ACC112 (cell line): ENCODE results near the gene CAMSAP2.

Experiments used
- H2AFZ ChIP-seq: fragments of 200-600 bp; sonication (generic); one replicate; pipeline ENCODE4 v1.6.0; 2017; ENCODE audit warnings: antibody characterized with exemption, low read length; ENCODE audit not compliant: unreplicated experiment
- H3K27ac ChIP-seq: fragments of 200-600 bp; sonication (generic); 2 replicates; pipeline ENCODE4 v1.5.1; 2014; ENCODE audit warnings: low read depth, mild to moderate bottlenecking, antibody characterized with exemption, low read length, moderate library complexity
- H3K27me3 ChIP-seq: fragments of 200-600 bp; sonication (generic); 2 replicates; pipeline ENCODE4 v1.6.1; 2014; ENCODE audit warnings: mild to moderate bottlenecking, antibody characterized with exemption, low read length, moderate library complexity, mixed read lengths; ENCODE audit not compliant: insufficient read depth
- H3K36me3 ChIP-seq: fragments of 200-600 bp; sonication (generic); 2 replicates; pipeline ENCODE4 v1.6.1; 2016; ENCODE audit warnings: mild to moderate bottlenecking, antibody characterized with exemption, low read length, moderate library complexity, mixed read lengths; ENCODE audit not compliant: insufficient read depth
- H3K4me1 ChIP-seq: fragments of 200-600 bp; sonication (generic); one replicate; pipeline ENCODE4 v1.6.1; 2016; ENCODE audit warnings: low read length, mixed read lengths; ENCODE audit not compliant: insufficient read depth, unreplicated experiment, control insufficient read depth
- H3K4me3 ChIP-seq: fragments of 200-600 bp; sonication (generic); 2 replicates; pipeline ENCODE4 v1.5.1; 2014; ENCODE audit warnings: mild to moderate bottlenecking, low read depth, low read length
- H3K79me2 ChIP-seq: fragments of 200-600 bp; sonication (generic); one replicate; pipeline ENCODE4 v1.6.0; 2016; ENCODE audit warnings: low read length; ENCODE audit not compliant: control insufficient read depth, unreplicated experiment, insufficient read depth

The CAMSAP2 gene

DNA sequence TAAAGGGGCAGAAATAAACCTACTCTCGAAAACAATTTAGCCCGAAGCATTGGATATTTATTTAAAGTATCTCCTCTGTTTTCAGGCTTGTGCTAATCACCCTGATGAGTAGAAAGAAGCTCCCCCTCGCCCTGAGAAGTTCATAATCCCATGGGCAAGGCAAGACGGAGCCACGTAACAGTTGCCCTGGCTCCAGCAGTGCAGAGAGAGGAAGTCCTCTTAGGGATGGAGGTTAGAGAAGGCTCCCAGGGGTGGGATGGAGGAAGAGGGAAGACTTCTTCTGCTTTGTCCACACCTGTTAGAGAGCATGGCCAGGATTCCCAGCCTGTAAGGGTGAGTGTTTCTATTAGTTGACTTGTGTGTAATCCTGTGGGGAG, 130.7 kb downstream of the CAMSAP2 start:
- no peak overlapping the region for H3K27ac ChIP-seq
- no peak overlapping the region for H2AFZ ChIP-seq
- no peaks in the 10 kb centered on the region for H3K4me1 ChIP-seq
- H3K27me3 ChIP-seq: peaks cover 49% of the 10 kb centered on the region
- no peak overlapping the region for H3K4me3 ChIP-seq
- no peaks in the 10 kb centered on the region for H3K79me2 ChIP-seq
- H3K36me3 ChIP-seq: no peaks in the 10 kb centered on the region; the same call in 1 of the 2 replicates

DNA sequence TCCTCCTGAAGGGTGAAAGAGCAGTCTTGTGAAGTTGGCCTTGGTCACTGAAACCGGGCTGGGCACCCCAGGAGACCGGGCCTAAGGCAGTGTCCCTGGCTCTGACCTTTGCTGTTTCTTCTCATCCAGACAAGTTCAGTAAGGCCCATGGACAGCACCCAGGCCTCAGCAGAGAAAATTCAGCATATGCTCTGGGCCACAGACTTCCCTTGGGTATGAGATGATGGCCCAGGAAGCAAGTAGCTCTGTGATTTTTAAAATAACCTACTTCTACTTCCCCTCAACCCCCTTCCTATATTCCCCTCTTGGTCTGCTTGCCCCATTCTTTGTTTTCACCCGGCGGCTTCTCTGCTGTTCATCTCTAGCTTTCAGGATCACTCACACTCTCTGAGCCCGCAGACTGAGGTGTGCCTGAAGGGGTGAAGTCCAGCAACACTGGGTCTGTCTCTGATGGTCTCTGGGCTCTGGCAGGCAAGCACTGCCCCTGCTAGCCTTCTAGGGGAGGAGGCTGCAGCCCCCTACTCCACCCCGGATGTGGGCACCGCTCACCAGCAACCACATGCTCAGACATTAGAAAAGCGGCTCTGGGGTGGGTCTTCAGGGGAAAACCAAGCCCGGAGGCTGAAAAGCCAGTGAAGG, 131.2 kb downstream of the CAMSAP2 start:
- no peak overlapping the region for H3K4me3 ChIP-seq
- H2AFZ ChIP-seq: no peak overlapping the region
- peaks cover 54% of the 10 kb centered on the region for H3K27me3 ChIP-seq
- H3K27ac ChIP-seq: no peak overlapping the region
- no peaks in the 10 kb centered on the region for H3K79me2 ChIP-seq
- H3K36me3 ChIP-seq: no peaks in the 10 kb centered on the region; the same call in 1 of the 2 replicates
- no peaks in the 10 kb centered on the region for H3K4me1 ChIP-seq

DNA sequence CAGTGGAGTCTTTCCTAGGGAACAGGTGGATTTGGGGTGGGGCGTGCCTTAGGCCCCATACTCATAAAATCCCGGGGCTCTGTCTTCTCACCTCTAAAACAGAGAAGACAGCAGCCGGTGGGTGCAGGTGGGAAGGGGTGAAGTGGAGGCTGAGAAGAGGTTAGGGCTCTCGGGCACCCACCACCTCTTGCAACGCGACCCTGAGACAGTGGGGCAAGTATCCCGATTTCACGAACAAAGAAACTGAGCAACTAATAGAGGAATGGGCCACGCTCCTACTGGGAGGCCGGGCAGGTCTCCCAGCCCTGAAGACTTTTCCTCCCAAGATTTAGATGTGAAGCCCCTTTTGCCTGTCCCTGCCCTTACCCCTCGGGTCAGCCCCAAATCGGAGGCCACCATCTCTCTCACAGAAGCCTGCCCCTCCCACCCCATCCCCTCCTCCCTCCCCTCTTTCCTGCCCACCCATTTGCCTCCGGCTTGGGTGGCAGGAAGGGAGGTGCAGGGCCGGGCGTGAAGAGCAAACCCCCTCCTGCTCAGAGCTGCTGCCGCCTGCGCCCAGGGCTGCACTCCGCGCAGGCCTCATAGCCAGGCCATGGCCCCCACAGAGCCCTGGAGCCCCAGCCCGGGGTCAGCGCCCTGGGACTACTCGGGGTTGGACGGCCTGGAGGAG, 133.9 kb downstream of the CAMSAP2 start, which contains the start of gene GPR25:
TSS of gene GPR25 (plus strand) at position 536 of the 670 bp plus-strand sequence. CDS start at position 593, 57 bp downstream.
- H3K27ac ChIP-seq: no peak within 1 kb of the TSS

DNA sequence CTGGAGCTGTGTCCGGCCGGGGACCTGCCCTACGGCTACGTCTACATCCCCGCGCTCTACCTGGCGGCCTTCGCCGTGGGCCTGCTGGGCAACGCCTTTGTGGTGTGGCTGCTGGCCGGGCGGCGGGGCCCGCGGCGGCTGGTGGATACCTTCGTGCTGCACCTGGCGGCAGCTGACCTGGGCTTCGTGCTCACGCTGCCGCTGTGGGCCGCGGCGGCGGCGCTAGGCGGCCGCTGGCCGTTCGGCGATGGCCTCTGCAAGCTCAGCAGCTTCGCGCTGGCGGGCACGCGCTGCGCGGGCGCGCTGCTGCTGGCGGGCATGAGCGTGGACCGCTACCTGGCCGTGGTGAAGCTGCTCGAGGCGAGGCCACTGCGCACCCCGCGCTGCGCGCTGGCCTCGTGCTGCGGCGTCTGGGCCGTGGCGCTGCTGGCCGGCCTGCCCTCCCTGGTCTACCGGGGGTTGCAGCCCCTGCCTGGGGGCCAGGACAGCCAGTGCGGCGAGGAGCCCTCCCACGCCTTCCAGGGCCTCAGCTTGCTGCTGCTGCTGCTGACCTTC, 134.5 kb downstream of the CAMSAP2 start:
- H3K79me2 ChIP-seq: no peaks in the 10 kb centered on the region
- peak overlapping the region; percentile 43 for H2AFZ ChIP-seq
- H3K27ac ChIP-seq: no peak overlapping the region
- no peaks in the 10 kb centered on the region for H3K36me3 ChIP-seq
- H3K27me3 ChIP-seq: peaks cover 77% of the 10 kb centered on the region
- peak overlapping the region; percentile 68 for H3K4me3 ChIP-seq
- H3K4me1 ChIP-seq: no peaks in the 10 kb centered on the region

More for the DNA sequence above, 133.9 kb downstream of the CAMSAP2 start, which contains the start of gene GPR25:
- Histone ChIP-seq H2AFZ (peak within 1 kb of the TSS; percentile 43), H3K4me3 (peak within 1 kb of the TSS; percentile 68), H3K4me1 (no peaks in the 10 kb centered on the region), H3K27me3 (peaks cover 72% of the 10 kb centered on the region), H3K79me2 (no peaks in the 10 kb centered on the region), H3K36me3 (no peaks in the 10 kb centered on the region)

DNA sequence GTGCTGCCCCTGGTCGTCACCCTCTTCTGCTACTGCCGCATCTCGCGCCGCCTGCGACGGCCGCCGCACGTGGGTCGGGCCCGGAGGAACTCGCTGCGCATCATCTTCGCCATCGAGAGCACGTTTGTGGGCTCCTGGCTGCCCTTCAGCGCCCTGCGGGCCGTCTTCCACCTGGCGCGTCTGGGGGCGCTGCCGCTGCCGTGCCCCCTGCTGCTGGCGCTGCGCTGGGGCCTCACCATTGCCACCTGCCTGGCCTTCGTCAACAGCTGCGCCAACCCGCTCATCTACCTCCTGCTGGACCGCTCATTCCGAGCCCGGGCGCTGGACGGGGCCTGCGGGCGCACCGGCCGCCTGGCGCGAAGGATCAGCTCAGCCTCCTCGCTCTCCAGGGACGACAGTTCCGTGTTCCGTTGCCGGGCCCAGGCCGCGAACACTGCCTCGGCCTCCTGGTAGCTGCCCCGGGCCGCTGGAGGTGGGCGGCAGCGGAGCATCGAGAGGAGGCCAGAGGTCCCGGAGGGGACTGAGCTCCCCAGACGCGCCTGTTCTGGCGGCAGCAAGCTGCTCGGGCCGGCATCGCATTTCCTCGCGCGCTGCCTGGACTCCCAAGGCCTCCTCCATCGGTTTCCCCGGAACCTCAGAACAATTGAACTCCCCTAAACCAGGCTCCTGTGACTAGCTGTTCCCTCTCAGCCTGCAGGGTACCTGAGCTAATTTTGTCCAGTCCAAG, 135.1 kb downstream of the CAMSAP2 start:
- Histone ChIP-seq H3K79me2 (no peaks in the 10 kb centered on the region), H2AFZ (no peak overlapping the region), H3K4me3 (peak overlapping the region; percentile 68), H3K27me3 (peaks cover 79% of the 10 kb centered on the region), H3K4me1 (no peaks in the 10 kb centered on the region), H3K36me3 (no peaks in the 10 kb centered on the region), H3K27ac (no peak overlapping the region)

DNA sequence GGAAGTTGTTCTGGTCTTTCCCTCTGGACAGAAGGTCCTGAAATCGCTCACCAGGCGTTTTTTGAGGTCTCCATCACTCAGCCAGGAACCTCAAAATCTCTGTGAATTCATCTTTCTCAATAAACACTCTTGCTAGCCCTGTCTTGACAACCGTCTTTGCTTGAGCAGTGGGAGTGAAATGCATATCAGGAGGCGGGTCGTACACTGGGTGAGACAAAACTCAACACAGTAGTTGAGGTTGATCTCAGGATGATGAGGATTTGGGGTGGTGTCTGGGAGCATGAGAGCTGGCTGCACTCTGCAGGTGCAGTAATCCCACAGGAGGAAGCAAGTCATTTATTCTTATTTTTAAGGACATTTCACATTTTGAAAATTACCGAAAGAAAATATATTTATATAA, 136.0 kb downstream of the CAMSAP2 start:
- H3K4me1 ChIP-seq: no peaks in the 10 kb centered on the region
- peaks cover 79% of the 10 kb centered on the region for H3K27me3 ChIP-seq
- no peaks in the 10 kb centered on the region for H3K79me2 ChIP-seq
- no peak overlapping the region for H3K4me3 ChIP-seq
- no peaks in the 10 kb centered on the region for H3K36me3 ChIP-seq
- no peak overlapping the region for H3K27ac ChIP-seq
- no peak overlapping the region for H2AFZ ChIP-seq

DNA sequence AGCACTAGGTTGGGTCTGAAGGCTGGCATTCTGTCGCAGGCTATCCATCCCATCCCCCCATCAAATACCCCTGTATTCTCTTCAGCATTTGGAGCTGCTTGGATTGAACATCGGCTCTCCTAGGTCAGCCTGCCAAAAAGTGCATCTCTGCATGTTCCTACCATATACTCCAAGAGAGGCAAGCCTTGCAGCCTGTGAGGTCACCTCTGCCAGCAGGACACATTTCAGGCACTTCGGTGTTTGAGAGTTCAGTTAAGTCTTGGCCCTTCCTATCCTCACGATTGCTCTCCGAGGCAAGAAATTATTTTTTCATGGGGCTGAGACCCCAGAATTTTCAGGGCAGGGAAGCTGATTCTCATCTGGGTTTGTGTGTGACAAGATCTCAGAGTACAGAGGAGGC, 136.7 kb downstream of the CAMSAP2 start:
- Histone ChIP-seq H3K27ac (no peak overlapping the region), H3K27me3 (peaks cover 80% of the 10 kb centered on the region), H3K36me3 (no peaks in the 10 kb centered on the region), H3K4me1 (no peaks in the 10 kb centered on the region), H3K4me3 (no peak overlapping the region), H2AFZ (no peak overlapping the region), H3K79me2 (no peaks in the 10 kb centered on the region)

DNA sequence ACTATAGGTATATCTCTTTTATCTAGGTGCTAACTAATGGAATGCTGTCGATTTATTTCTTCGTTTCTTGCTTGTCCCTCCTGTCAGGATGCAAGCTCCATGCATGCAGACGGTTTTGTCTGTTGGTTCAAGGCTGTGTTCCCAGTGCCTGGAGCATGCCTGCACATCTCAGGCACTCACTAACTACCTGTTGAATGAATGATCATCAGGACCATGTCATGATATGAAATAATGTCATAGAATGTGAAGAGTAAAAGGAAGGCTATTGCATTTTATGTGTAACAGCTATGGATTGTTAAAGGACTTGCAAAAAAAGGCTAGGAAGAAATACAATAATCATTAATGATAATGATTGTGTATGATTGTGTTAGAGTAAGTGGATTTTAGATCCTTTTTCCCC, 138.3 kb downstream of the CAMSAP2 start:
- peaks cover 67% of the 10 kb centered on the region for H3K27me3 ChIP-seq
- no peak overlapping the region for H2AFZ ChIP-seq
- no peak overlapping the region for H3K4me3 ChIP-seq
- H3K36me3 ChIP-seq: no peaks in the 10 kb centered on the region
- H3K4me1 ChIP-seq: no peaks in the 10 kb centered on the region
- H3K27ac ChIP-seq: no peak overlapping the region
- no peaks in the 10 kb centered on the region for H3K79me2 ChIP-seq

DNA sequence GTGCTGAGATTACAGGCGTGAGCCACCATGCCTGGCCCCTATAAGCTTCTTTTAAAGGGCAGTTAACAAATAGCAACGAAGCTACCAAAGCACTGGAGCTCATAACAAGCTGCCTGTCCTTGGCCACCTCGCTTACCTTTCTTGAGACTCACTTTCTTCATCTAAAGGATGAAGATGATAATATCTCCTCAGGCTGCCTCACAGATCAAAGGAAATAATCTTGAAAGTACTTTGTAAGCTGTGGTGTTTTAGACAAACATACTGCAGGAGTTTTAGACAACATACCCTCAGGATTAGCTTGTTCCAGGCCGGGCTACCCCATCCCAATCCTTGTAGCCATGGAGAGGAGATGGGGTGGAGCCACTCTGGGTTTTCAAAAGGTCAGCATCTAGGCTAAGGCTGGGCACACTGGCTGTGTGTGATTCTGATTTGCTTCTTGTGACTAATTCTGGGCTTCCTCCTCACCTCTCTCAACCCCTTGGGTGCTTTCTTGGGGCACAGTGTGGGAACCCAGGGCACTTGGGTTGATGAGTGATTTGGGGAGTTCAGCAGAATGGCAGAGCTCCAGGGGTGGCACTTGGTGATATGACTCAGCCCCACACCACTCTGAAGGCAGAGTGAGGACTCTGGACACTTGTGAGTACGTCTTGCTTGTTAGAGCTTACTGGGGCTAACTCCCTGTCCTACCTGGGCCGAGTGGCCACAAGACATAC, 139.3 kb downstream of the CAMSAP2 start:
- Histone ChIP-seq H2AFZ (no peak overlapping the region), H3K79me2 (no peaks in the 10 kb centered on the region), H3K4me1 (no peaks in the 10 kb centered on the region), H3K27me3 (peaks cover 57% of the 10 kb centered on the region), H3K27ac (no peak overlapping the region), H3K4me3 (no peak overlapping the region), H3K36me3 (no peaks in the 10 kb centered on the region)

DNA sequence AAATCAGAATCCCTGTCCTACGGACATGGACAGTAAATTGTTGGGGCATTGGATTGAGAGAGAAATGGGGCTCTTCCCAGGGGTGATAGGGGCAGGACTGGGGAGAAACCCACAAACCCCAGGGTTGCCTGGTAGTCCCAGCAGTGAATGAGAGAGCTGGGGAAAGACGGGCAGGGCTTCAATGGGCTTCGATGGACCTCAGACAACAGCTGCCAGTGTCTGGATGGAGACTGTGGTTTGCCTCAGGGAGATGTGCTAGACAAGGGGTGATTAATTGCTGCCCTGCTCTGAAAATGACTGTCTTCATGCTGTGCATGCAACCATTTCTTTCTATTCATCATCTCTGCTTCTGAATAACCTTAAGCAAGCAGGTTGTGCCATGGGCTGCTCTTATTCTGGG, 141.5 kb downstream of the CAMSAP2 start:
- Histone ChIP-seq H3K4me3 (no peak overlapping the region), H3K4me1 (no peaks in the 10 kb centered on the region), H3K27me3 (peaks cover 36% of the 10 kb centered on the region), H3K36me3 (no peaks in the 10 kb centered on the region), H2AFZ (no peak overlapping the region), H3K79me2 (no peaks in the 10 kb centered on the region), H3K27ac (no peak overlapping the region)
